NAMALWA (cell line): Measurements from ENCODE around the gene WDR89.
"Not testable (repeated sequence)": the region's sequence is repeated elsewhere in the genome, so short reads cannot be mapped to it uniquely, and the experiment has no call there.

Experiments used
- DNase-seq: peaks from one replicate; pipeline ENCODE4 v3.0.0-alpha.2; 2015; ENCODE audit warnings: low spot score

The WDR89 gene

DNA sequence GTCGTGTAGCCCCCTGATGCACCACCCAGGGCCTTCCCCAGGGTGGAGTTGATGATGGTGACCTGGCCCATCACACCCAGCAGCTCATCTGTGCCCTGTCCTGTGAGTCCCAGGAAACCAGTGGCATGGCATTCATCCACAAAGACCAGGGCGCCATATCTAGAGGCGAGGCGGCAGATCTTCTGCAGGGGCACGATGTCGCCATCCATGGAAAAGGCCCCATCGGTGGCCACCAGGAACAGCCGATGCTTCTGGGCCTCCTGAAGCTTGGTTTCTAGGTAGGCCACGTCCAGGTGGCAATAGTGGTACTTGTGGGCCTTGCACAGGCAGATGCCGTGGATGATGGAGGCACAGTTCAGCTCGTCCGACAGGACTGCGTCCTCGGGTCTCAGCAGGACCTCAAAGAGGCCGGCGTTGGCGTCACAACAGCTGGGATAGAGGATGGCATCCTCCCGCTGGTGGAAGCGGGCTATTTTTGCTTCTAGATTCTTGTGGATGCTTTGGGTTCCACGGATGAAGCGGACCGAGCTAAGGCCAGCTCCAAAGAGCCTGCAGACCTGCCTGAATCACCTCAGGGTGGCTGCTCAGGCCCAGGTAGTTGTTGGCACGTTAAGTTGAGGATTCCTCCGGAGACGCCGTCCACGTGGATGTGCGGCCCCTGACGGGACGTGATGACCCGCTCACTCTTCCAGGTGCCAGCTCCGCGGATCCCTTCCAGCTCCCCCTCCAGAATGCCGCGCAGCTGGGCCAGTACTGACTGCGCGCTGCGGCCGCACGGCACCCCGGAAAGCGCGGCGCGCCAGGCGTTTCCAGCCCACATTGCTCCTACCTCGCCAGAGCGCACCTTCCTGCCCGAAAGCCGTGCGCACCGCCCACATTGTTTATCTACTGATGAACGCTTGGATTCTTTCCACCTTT is 47.0 kb downstream of the WDR89 start:
- DNase-seq = no peak

DNA sequence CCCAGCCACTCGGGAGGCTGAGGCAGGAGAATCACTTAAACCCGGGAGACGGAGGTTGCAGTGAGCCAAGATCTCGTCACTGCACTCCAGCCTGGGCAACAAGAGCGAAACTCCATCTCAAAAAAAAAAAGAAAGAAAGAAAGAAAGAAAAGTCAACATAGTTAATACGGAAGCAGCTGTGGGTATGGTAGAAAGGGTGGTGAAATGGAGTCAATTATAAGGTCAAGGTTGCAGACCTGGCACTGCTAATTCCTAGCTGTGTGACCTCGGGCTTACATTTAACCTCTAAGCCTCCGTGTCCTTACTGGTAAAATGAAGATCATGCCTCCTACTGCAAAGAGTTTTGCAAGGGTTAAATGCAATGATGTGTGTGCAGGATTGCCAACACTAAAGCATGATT is 58.6 kb downstream of the WDR89 start:
- not testable (repeated sequence) for DNase-seq

DNA sequence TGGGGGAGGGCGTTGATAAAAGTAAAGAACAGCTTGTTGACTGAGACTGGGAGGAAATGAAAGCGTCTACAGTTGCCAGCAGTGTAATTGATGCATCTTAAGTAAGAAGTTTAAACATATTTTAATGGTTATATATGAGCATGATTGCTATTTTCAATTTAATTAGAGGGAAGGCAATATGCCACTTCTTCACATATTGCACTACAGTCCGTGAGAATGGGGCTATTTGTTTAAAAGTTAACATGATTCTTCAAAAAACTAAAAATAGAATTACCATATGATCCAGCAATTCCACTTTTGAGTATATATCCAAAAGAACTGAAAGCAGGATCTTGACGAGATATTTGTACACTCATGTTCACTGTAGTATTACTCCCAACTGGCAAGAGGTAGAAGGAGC is 60.2 kb downstream of the WDR89 start:
- DNase-seq = no peak

DNA sequence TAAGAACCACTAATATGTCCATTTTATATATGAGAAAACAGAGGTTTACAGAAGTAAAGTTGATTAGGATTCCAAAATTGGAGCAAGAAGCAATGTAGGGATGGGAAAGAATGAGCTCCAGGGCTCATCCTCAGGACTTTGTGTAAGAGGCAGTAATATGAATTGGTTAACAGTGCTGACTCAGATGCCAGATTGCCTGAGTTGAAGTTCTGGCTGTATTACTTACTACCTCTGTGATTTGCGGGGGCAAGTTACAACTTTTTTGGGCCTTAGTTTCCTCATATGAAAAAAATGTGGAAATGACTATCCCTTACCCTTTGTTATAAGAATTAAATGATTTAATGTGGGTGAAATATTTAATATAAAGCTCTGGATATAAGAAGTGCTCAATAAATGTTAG is 63.4 kb downstream of the WDR89 start:
- no peak for DNase-seq

DNA sequence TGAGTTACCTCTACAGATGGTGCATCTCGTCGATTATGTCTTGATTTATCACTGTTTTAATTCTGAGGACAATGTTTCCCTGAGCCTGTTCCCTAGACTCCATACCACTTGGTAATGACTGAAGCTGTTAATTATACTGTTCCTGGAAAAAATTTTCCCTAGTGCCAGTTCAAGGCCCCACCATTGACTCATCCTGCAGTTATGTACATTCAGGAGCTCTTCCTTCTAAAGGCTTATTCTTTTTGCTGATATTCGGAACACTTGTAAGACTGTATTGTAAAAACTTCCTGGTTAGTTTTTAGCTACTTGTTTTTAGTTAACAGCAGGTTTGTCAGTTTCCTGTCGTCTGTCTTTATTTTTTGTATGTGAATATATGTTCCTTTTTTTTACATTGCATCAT is 68.1 kb downstream of the WDR89 start:
- DNase-seq = no peak

DNA sequence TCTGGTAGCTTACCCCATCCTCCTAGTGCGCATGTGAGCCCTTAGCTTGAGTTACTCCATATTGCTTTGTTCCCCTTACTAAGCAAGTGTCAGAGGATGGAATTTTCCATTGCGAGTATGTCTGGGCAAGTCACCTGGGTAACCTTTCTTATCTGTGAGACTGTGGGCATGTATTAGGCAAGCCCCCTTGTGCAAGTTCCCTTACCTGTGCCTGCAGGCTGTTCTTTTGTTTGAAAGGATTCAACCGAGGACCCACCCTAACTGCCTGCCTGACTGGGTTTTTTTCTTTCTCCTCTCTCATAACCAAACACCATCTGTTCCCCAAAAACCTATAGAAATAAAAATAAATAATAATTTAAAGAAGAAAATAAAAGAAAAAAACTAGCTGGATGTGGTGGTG is 76.2 kb downstream of the WDR89 start:
- no peak for DNase-seq

DNA sequence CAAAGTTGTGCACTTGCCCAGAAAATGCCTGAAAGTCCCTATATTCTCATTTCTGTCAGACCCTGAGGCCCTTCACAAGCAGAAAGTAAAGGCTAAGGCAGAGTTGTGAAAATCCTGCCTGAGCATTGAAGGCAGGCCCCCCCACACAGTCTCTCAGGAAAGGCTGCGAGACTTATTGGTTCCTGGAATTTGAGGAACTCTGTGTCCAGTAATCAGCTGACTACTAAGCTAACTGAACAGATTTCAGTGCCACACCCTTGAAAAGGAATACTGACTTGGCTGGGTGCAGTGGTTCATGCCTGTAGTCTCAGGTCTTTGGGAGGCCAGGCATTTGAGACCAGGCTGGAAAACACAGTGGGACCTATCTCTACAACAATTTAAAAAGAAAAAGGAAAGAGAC is 77.4 kb downstream of the WDR89 start:
- DNase-seq = no peak

DNA sequence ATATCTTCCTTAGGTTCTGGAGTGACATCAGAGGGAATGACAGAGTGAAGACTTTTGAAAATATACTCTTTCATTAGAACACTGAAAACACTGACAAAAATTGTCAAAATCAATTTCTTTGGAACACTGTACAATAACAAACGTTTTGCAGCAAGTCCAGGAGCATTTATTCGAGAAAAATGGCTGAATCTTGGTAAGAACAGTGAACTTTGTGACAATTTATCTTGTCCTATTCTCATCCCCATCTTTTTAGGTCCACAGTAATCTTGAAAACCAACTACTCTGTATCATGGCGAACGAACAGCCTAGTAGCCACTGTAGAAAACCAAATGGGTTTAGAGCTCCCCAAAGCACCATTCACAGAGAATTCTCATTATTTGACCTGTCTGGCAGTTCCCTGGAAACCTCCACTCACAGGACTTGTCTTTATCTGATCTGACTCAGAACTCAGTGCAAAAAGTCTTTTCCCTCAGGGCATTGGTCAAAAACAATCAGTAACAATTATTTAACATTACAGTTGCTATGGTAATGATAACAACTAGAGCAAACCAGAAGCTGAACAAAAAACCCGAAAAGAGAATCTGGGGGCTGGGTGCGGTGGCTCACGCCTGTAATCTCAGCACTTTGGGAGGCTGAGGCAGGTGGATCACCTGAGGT is 78.2 kb downstream of the WDR89 start:
- DNase-seq = no peak

DNA sequence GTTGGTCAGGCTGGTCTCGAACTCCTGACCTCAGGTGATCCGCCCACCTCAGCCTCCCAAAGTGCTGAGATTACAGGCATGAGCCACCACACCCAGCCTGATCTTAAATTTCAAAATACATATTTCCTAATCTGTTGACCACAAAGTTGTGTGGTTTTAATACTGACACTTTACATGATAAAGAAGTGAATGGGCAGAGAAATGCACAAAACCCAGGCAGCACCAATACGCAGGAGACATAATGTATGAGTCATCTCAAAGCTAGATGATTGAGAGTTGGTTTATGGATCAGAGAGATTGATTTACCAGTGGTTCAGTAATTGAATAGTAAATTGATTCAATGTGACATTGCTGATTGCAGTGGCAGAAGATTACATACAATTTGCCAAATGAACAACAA is 79.3 kb downstream of the WDR89 start:
- DNase-seq = no peak

DNA sequence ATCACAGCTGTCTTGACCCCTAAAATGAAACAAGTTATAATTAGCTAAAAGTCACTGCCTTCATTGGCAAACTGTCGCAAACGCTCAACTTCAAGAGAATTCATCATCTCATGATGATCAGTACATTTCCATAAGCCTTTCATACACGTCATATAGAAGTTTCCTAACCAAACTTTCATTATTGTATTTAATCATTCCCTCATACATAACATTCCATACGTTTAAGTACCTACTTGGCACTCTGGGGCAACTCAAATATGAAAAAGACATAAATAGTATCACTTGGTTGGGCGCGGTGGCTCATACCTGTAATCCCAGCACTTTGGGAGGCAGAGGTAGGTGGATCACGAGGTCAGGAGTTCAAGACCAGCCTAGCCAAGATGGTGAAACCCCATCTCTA is 86.1 kb downstream of the WDR89 start:
- no peak for DNase-seq

DNA sequence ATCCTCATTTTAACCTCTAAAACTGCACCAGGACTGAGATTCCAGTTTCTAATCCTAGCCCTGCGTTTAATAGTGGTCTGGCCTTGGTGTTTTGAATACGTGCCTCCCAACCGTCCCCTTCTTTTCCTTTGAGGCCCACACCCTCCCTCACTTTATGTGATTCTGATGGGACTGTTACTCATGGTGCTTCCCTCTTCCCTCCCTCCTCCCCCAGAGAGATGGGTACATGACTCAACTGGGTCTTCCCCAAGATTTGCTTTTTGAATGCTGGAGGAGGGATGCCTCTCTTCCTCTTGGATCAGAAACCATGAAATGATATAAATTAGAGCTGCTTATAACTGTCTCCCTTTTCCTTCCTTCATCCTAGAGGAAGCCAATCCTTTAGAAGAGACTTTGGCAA is 90.3 kb downstream of the WDR89 start:
- DNase-seq = no peak

DNA sequence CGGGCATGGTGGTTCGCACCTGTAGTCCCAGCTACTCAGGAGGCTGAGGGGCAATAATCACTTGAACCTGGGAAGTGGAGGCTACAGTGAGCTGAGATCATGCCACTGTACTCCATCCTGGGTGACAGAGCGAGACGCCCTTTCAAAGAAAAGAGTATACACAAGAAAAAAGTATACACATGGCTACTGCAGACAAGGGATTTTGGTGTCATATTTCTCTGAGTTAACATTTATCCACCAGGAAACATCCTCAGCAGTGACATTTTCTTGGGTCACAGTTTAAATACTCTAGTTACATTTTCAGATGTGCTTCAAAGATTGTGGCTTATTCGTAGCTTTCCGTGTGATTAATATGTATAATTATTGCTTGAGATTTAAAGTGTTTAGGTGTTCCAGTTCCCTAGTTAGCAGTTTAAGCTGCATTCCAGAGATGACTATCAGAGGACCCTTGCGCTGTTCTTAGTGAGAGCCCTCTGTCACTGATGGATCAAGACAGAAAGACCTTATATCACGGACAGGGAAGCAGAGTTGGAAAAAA is 93.8 kb downstream of the WDR89 start:
- no peak for DNase-seq
